Suprapubic skin (tissue), 3 donors: ENCODE data around the gene SLC35F1.

Experiments used
- CTCF ChIP-seq, 2 donors: fragments of 200-600 bp in 1 of 2; fragments of 450-650 bp in 1 of 2; sonication (generic) in 1 of 2; IDR thresholded peaks; one replicate each; pipeline ENCODE4 v1.5.1; 2016 to 2019; ENCODE audit warnings: antibody characterized with exemption in 2 of 2, mild to moderate bottlenecking in 1 of 2, moderate library complexity in 1 of 2
- POLR2A ChIP-seq, 2 donors: fragments of 450-650 bp; IDR thresholded peaks; one replicate each; pipeline ENCODE4 v1.6.1; 2017; ENCODE audit warnings: antibody characterized with exemption in 2 of 2, mild to moderate bottlenecking in 2 of 2, moderate library complexity in 2 of 2

- TF ChIP-seq CTCF (IDR thresholded peaks at IDR 0.05) (no peak), POLR2A (IDR thresholded peaks at IDR 0.05) (no peak)
These were observed 290.5 kb downstream of the SLC35F1 start for GRCh38 chr6:118197539-118197938.
